Esophagus squamous epithelium (tissue), 4 donors: ENCODE measurements around the gene MRPS17.

Experiments
- CTCF ChIP-seq, 6 experiments: fragments of 450-650 bp in 4 of 6; fragments of 200-600 bp in 2 of 6; sonication (generic) in 2 of 6; IDR thresholded peaks; one replicate each; pipeline ENCODE4 v1.5.1; 2016 to 2019; ENCODE audit warnings: antibody characterized with exemption in 6 of 6, mild to moderate bottlenecking in 4 of 6, moderate library complexity in 4 of 6
- POLR2A ChIP-seq, 4 donors: fragments of 450-650 bp; IDR thresholded peaks; one replicate each; pipeline ENCODE4 v1.6.1; 2017; ENCODE audit warnings: antibody characterized with exemption in 4 of 4, mild to moderate bottlenecking in 4 of 4, moderate library complexity in 3 of 4

GRCh38 chr7:55973747-55974250 is 22.1 kb downstream of the MRPS17 start:
- TF ChIP-seq CTCF (IDR thresholded peaks at IDR 0.05), result no peak
- no peak for TF ChIP-seq POLR2A (IDR thresholded peaks at IDR 0.05)
